NB4 (cell line): ENCODE measurements around the gene VAMP2.

Experiments used
- CTCF ChIP-seq: IDR thresholded peaks from one replicate; pipeline ENCODE4 v1.5.1; 2012; ENCODE audit warnings: low read depth, low read length
- MAX ChIP-seq: IDR thresholded peaks from 2 replicates; pipeline ENCODE4 v1.6.1; 2011; ENCODE audit warnings: low read depth, low read length
- POLR2A ChIP-seq: IDR thresholded peaks from 2 replicates; pipeline ENCODE4 v1.6.1; 2011; ENCODE audit warnings: mild to moderate bottlenecking; ENCODE audit not compliant: insufficient read length; ENCODE audit errors: extremely low read depth

GRCh38 chr17:8117980-8118768, 44.6 kb downstream of the VAMP2 start, which contains the start of gene ALOXE3:
- TF ChIP-seq POLR2A (no peak), CTCF (no peak), MAX (peak; percentile 65)
